ENCODE data around the gene SHTN1.

Gene SHTN1

GRCh38 chr10:116915340-116915739 is 89.6 kb downstream of the SHTN1 start:
- no peak overlapping the region for H2AFZ ChIP-seq (ENCODE audit: insufficient read depth, low read length, poor library complexity)
- no peak overlapping the region for H3K4ac ChIP-seq (ENCODE audit: low read depth, low read length)
- H3K9ac ChIP-seq (ENCODE audit: low read length) = no peak overlapping the region
- no peak overlapping the region for H2BK12ac ChIP-seq (ENCODE audit: low read length)
- no peak overlapping the region for H2BK120ac ChIP-seq (ENCODE audit: insufficient read depth, low read length, poor library complexity)
- H3K4me1 ChIP-seq (ENCODE audit: control insufficient read depth in 1 of 2, insufficient read depth in 2 of 2, low read length in 2 of 2) = no peaks in the 10 kb centered on the region
- no peak overlapping the region for H3K4me3 ChIP-seq (ENCODE audit: low read depth, low read length)
- DNase-seq = no peak
- H3K27ac ChIP-seq (ENCODE audit: low read depth, low read length) = no peak overlapping the region
- H3K18ac ChIP-seq (ENCODE audit: low read length) = no peak overlapping the region
- H3K79me2 ChIP-seq (ENCODE audit: control insufficient read depth, insufficient read depth, low read length, poor library complexity) = no peaks in the 10 kb centered on the region
- no CpG with 5 or more reads among the region's 2 CpGs for WGBS (ENCODE audit: extremely low coverage, insufficient coverage, insufficient read length)
- H3K36me3 ChIP-seq (ENCODE audit: control insufficient read depth in 1 of 2, insufficient read depth in 2 of 2, low read length in 2 of 2) = peaks cover 4 to 11% of the 10 kb centered on the region in 2 experiments
- H4K91ac ChIP-seq (ENCODE audit: low read depth, low read length) = no peak overlapping the region
- H3K23ac ChIP-seq (ENCODE audit: low read length) = no peak overlapping the region
- no peak overlapping the region for H4K8ac ChIP-seq (ENCODE audit: low read depth, low read length)
- H4K12ac ChIP-seq (ENCODE audit: low read depth, low read length) = no peak overlapping the region
- H2AK5ac ChIP-seq (ENCODE audit: low read length) = no peak overlapping the region
- no peak overlapping the region for H3K4me2 ChIP-seq (ENCODE audit: low read length)
- no peaks in the 10 kb centered on the region for H3K79me1 ChIP-seq (ENCODE audit: low read length)
- H3K9me3 ChIP-seq (ENCODE audit: insufficient read depth, low read depth, low read length) = no peaks in the 10 kb centered on the region
- no peak overlapping the region for H2BK5ac ChIP-seq (ENCODE audit: low read depth, low read length, poor library complexity)
- H3K27me3 ChIP-seq (ENCODE audit: insufficient read depth, low read length) = no peaks in the 10 kb centered on the region
- H3K14ac ChIP-seq (ENCODE audit: low read length) = no peak overlapping the region

- Histone ChIP-seq H3K4me2 (ENCODE audit: low read length) (no peak overlapping the region), H3K27ac (ENCODE audit: low read depth, low read length) (no peak overlapping the region), H4K12ac (ENCODE audit: low read depth, low read length) (no peak overlapping the region), H3K79me1 (ENCODE audit: low read length) (no peaks in the 10 kb centered on the region), H3K4me1 (ENCODE audit: control insufficient read depth in 1 of 2, insufficient read depth in 2 of 2, low read length in 2 of 2) (no peaks in the 10 kb centered on the region), H3K18ac (ENCODE audit: low read length) (no peak overlapping the region), H4K8ac (ENCODE audit: low read depth, low read length) (no peak overlapping the region), H2AFZ (ENCODE audit: insufficient read depth, low read length, poor library complexity) (no peak overlapping the region), H3K4me3 (ENCODE audit: low read depth, low read length) (no peak overlapping the region), H3K36me3 (ENCODE audit: control insufficient read depth in 1 of 2, insufficient read depth in 2 of 2, low read length in 2 of 2) (peaks cover 3 to 7% of the 10 kb centered on the region in 2 experiments), H2BK5ac (ENCODE audit: low read depth, low read length, poor library complexity) (no peak overlapping the region), H3K27me3 (ENCODE audit: insufficient read depth, low read length) (no peaks in the 10 kb centered on the region), H3K23ac (ENCODE audit: low read length) (no peak overlapping the region), H3K4ac (ENCODE audit: low read depth, low read length) (no peak overlapping the region), H3K9ac (ENCODE audit: low read length) (no peak overlapping the region), H4K91ac (ENCODE audit: low read depth, low read length) (no peak overlapping the region), H2BK12ac (ENCODE audit: low read length) (no peak overlapping the region), H3K79me2 (ENCODE audit: control insufficient read depth, insufficient read depth, low read length, poor library complexity) (no peaks in the 10 kb centered on the region), H3K9me3 (ENCODE audit: insufficient read depth, low read depth, low read length) (no peaks in the 10 kb centered on the region), H2AK5ac (ENCODE audit: low read length) (no peak overlapping the region), H3K14ac (ENCODE audit: low read length) (no peak overlapping the region), H2BK120ac (ENCODE audit: insufficient read depth, low read length, poor library complexity) (no peak overlapping the region)
- no peak for DNase-seq
- no CpG with 5 or more reads among the region's 1 CpG for WGBS (ENCODE audit: extremely low coverage, insufficient coverage, insufficient read length)
Observed at GRCh38 chr10:116913695-116914094, 91.3 kb downstream of the SHTN1 start.

DNA sequence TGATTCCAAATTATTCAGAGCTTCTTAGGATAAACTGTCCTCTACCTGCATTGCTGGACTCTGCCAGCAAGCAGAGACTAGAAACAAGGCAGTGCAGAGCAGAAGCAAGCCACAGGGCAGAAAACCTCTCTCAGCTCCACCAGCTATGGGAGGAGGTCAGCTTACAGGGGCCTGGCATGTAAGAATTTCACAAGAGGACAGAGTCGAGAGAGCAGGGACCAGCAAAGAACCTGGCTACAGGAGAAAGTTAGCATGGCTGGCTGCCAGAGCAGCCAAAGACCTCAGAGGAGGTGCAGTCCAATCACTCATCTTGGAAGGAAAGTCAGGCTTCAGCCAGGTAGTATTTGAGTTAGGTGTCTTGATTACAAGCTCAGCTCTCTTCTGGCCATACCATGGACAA is 92.8 kb downstream of the SHTN1 start:
- Histone ChIP-seq H4K12ac (ENCODE audit: low read depth, low read length) (no peak overlapping the region), H3K79me1 (ENCODE audit: low read length) (no peaks in the 10 kb centered on the region), H3K27me3 (ENCODE audit: insufficient read depth, low read length) (no peaks in the 10 kb centered on the region), H2BK120ac (ENCODE audit: insufficient read depth, low read length, poor library complexity) (no peak overlapping the region), H3K23ac (ENCODE audit: low read length) (no peak overlapping the region), H3K9ac (ENCODE audit: low read length) (no peak overlapping the region), H2BK12ac (ENCODE audit: low read length) (no peak overlapping the region), H2BK5ac (ENCODE audit: low read depth, low read length, poor library complexity) (no peak overlapping the region), H4K91ac (ENCODE audit: low read depth, low read length) (no peak overlapping the region), H3K36me3 (ENCODE audit: control insufficient read depth in 1 of 2, insufficient read depth in 2 of 2, low read length in 2 of 2) (peaks cover 3 to 7% of the 10 kb centered on the region in 2 experiments), H3K4ac (ENCODE audit: low read depth, low read length) (no peak overlapping the region), H3K79me2 (ENCODE audit: control insufficient read depth, insufficient read depth, low read length, poor library complexity) (no peaks in the 10 kb centered on the region), H3K4me1 (ENCODE audit: control insufficient read depth in 1 of 2, insufficient read depth in 2 of 2, low read length in 2 of 2) (no peaks in the 10 kb centered on the region), H3K27ac (ENCODE audit: low read depth, low read length) (no peak overlapping the region), H2AFZ (ENCODE audit: insufficient read depth, low read length, poor library complexity) (no peak overlapping the region), H3K14ac (ENCODE audit: low read length) (no peak overlapping the region), H3K9me3 (ENCODE audit: insufficient read depth, low read depth, low read length) (no peaks in the 10 kb centered on the region), H3K4me3 (ENCODE audit: low read depth, low read length) (no peak overlapping the region), H3K18ac (ENCODE audit: low read length) (no peak overlapping the region), H3K4me2 (ENCODE audit: low read length) (no peak overlapping the region), H4K8ac (ENCODE audit: low read depth, low read length) (no peak overlapping the region), H2AK5ac (ENCODE audit: low read length) (no peak overlapping the region)
- WGBS (ENCODE audit: extremely low coverage, insufficient coverage, insufficient read length) = no CpG with 5 or more reads among the region's 1 CpG
- DNase-seq = no peak

GRCh38 chr10:116910910-116911309 is 94.1 kb downstream of the SHTN1 start:
- no peak overlapping the region for H3K18ac ChIP-seq (ENCODE audit: low read length)
- no peak overlapping the region for H4K8ac ChIP-seq (ENCODE audit: low read depth, low read length)
- H3K79me2 ChIP-seq (ENCODE audit: control insufficient read depth, insufficient read depth, low read length, poor library complexity) = no peaks in the 10 kb centered on the region
- H3K9me3 ChIP-seq (ENCODE audit: insufficient read depth, low read depth, low read length) = no peaks in the 10 kb centered on the region
- no peak overlapping the region for H2BK120ac ChIP-seq (ENCODE audit: insufficient read depth, low read length, poor library complexity)
- no peak overlapping the region for H3K4me2 ChIP-seq (ENCODE audit: low read length)
- no peak overlapping the region for H3K4ac ChIP-seq (ENCODE audit: low read depth, low read length)
- peaks cover 3 to 9% of the 10 kb centered on the region in 2 experiments for H3K36me3 ChIP-seq (ENCODE audit: control insufficient read depth in 1 of 2, insufficient read depth in 2 of 2, low read length in 2 of 2)
- no peak overlapping the region for H3K27ac ChIP-seq (ENCODE audit: low read depth, low read length)
- no peak overlapping the region for H2BK5ac ChIP-seq (ENCODE audit: low read depth, low read length, poor library complexity)
- H4K91ac ChIP-seq (ENCODE audit: low read depth, low read length) = no peak overlapping the region
- H2BK12ac ChIP-seq (ENCODE audit: low read length) = no peak overlapping the region
- DNase-seq = no peak
- no peaks in the 10 kb centered on the region for H3K4me1 ChIP-seq (ENCODE audit: control insufficient read depth in 1 of 2, insufficient read depth in 2 of 2, low read length in 2 of 2)
- H3K27me3 ChIP-seq (ENCODE audit: insufficient read depth, low read length) = no peaks in the 10 kb centered on the region
- no peak overlapping the region for H2AK5ac ChIP-seq (ENCODE audit: low read length)
- WGBS (ENCODE audit: extremely low coverage, insufficient coverage, insufficient read length) = no CpG with 5 or more reads among the region's 3 CpGs
- no peak overlapping the region for H3K14ac ChIP-seq (ENCODE audit: low read length)
- H3K4me3 ChIP-seq (ENCODE audit: low read depth, low read length) = no peak overlapping the region
- H3K9ac ChIP-seq (ENCODE audit: low read length) = no peak overlapping the region
- no peak overlapping the region for H3K23ac ChIP-seq (ENCODE audit: low read length)
- no peak overlapping the region for H4K12ac ChIP-seq (ENCODE audit: low read depth, low read length)
- H3K79me1 ChIP-seq (ENCODE audit: low read length) = no peaks in the 10 kb centered on the region
- no peak overlapping the region for H2AFZ ChIP-seq (ENCODE audit: insufficient read depth, low read length, poor library complexity)
